ENCODE data around the gene UMOD. TPM values are rescaled to one million over a fixed set of nuclear protein-coding genes. Genes with fewer than 3 reads are reported as not detected.
"Not testable (repeated sequence)": the region's sequence is repeated elsewhere in the genome, so short reads cannot be mapped to it uniquely, and the experiment has no call there.

UMOD gene
- total RNA-seq, 1 donor from 2014 or later = not detected

DNA sequence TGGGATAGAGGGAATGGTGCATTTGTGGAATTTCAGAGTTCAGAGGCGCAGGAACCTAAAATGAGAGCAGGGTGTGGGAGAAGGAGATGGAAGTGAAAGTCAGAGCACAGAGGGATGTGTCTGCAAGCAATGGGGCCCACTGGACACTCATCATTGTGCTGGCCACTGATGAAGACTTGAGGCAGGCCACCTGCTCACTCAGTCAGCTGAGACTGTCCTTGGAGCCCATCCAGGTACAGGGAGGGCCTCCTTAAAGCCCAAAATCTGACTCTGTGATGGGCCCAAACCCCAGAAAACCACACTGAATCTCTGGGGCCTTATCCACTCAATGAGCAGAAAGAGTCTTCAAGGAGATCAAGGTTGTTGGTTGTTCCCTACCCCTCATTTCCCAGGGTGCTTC is 30.8 kb downstream of the UMOD start:
- DNase-seq (ENCODE audit: low read depth) = no peak

GRCh38 chr16:20321051-20321450 is 31.5 kb downstream of the UMOD start:
- not testable (repeated sequence) for DNase-seq (ENCODE audit: low read depth)

GRCh38 chr16:20320592-20320991 is 31.9 kb downstream of the UMOD start:
- no peak for DNase-seq (ENCODE audit: low read depth)

GRCh38 chr16:20320178-20320577 is 32.3 kb downstream of the UMOD start:
- no peak for DNase-seq (ENCODE audit: low read depth)

DNA sequence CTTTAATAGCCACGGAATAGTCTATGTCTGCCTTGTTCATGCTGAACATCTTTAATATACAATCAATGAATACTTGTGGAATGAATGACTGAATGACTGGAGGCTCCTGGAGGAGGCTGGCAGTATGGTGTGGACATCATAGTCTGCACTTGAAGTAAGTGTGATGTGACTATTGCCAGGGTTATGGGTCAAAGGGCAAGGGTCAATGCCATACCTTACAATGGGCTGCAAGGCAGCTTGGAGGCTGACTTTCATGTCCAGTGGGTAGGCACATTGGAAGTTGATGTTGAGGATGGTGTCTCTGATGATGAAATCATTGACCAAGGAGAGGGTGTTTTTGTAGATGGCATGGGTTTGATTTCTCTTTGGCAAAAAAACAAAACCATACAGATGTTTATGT is 33.1 kb downstream of the UMOD start:
- DNase-seq (ENCODE audit: low read depth) = no peak

- no peak for DNase-seq (ENCODE audit: low read depth)
Observed at GRCh38 chr16:20318437-20318836, 34.1 kb downstream of the UMOD start.

- DNase-seq (ENCODE audit: low read depth) = no peak
Observed at GRCh38 chr16:20318006-20318405, 34.5 kb downstream of the UMOD start.

DNA sequence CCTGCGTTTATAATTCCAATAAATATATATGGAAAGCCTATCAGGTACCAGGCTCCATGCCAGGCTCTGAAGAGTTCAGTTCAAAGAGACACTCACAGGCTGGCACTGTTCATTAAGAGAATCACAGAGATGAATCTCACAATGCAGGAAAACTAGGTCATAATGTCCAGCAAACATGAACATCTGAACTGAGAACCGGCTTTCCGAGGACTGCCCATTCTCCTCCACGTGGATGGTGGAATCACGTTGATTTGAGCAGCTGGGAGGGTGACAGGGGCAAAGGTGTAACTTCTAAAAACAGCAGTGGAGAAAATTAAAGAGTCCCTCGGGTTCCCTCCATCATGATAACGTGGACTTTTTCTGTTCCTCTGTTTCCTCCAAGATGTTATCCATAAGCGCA is 35.4 kb downstream of the UMOD start:
- no peak for DNase-seq (ENCODE audit: low read depth)

DNA sequence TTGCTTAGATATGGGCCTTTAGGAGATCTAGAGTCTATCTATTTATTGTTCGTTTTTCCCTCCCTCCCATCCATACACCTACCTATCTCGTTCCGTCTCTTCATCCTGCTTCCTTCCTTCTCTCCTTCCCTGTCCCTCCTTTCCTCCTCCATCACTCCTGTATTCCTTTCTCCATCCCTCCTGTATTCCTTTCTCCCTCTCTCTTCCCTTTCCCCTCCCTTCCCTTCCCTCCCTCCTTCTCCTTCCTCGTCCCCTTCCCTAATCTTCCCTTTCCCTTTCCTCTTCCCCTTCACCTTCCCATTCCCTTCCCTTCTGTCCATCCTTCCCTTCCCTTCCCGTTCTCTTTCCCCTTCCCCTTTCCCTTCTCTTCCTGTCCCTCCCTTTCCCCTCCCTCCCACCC is 35.8 kb downstream of the UMOD start:
- no peak for DNase-seq (ENCODE audit: low read depth)

DNA sequence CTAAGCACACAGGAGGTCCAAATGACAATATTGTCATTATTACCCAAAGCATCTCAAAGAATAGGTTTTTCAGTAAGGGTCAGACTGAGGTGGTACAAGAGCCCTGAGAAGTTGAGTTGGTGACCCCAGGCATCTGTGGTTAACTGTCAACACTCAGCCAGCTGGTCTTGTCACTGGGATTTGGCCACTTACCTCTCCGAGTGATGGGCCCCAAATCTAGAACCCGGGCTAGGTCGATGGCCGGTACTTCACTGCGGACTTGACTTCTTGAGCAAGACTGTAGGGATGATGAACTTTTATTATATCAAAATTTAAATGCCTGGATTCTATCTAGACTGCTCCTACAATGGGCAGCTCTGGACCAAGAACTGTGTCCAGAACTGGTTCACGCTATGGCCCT is 36.8 kb downstream of the UMOD start:
- DNase-seq (ENCODE audit: low read depth) = no peak

DNA sequence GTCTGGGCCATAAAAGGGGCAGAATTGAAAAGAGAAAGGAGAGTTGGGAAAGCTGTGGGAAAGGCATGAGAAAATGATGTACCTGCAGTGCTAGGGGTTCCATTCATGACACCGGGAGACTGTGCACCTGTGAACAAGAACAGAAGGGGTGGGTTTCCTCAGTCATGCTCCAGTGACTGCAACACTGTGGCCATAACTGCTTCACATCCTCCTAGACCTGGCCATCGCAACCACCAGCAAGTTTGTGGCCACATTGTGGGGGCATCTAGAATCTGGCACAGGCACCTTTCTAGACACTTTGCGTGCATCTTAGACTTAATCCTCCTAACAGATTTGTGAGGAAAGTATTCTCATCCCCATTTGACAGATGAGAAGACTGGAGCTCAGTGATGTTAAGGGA is 37.9 kb downstream of the UMOD start:
- no peak for DNase-seq (ENCODE audit: low read depth)

- DNase-seq (ENCODE audit: low read depth) = no peak
Observed at GRCh38 chr16:20313741-20314140, 38.8 kb downstream of the UMOD start.

- not testable (repeated sequence) for DNase-seq (ENCODE audit: low read depth)
Observed at GRCh38 chr16:20312536-20313095, 39.9 kb downstream of the UMOD start.

- no peak for DNase-seq (ENCODE audit: low read depth)
Observed at GRCh38 chr16:20311548-20311947, 41.0 kb downstream of the UMOD start.

- no peak for DNase-seq (ENCODE audit: low read depth)
Observed at GRCh38 chr16:20310421-20311395, 41.8 kb downstream of the UMOD start.

- no peak for DNase-seq (ENCODE audit: low read depth)
Observed at GRCh38 chr16:20309786-20310185, 42.7 kb downstream of the UMOD start.

DNA sequence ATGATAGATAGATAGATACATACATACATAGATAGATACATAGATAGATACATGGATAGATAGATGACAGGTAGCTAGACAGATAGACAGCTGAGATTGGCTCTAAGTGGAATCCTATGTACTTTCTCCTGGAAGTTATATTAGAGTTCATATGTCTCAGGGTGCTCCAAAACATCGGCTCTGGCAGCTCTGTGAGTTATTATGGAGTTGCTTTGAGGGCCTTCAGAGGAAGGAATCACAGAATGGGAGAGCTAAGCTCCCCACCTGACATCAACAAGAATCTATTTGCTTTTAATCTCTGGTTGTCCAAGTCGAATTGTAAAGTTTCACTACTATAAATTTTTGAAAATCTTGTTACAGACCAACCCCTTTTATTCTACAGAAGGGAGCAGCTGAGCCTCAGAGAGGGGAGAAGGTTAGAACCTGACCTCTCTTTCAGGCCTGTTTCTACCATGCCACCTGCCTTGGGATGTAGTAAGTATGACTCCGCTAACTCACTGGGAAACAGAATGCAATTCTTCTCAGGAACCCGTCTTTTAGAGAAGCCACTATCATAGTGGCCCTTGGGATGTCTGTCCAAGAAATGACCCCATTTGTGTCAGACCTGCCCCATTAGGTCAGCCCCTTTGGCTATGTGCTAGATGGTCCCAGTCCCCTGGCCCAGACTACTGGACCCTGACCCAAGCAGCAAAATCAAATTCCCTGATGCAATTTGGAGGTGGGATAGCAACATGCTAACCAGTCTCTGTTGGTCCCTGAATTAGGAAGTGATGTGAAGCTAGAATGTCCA is 43.5 kb downstream of the UMOD start:
- no peak for DNase-seq (ENCODE audit: low read depth)

- DNase-seq (ENCODE audit: low read depth) = no peak
Observed at GRCh38 chr16:20308266-20308665, 44.2 kb downstream of the UMOD start.

- DNase-seq (ENCODE audit: low read depth) = no peak
Observed at GRCh38 chr16:20307791-20308190, 44.7 kb downstream of the UMOD start.

DNA sequence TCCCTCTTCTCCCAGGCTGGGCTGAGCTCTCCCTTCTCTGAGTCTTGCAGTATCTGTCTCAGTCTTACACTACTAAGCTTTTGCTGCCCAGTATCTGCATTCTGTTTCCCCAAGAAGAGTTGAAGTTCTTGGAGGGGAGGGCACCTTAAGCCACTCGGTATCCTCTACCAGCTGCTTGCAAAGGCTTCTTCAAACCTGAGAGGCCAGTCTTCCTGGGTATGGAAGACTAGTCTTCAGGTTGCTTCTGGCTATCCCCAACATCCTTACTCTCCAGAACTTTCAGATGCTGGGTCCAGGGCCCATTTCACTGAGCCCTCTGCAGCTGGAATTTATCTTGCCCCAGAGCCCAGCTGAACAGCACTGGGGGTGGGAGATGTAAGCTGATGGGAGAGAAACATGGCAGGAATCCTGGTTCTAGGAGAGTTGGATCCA is 45.3 kb downstream of the UMOD start:
- no peak for DNase-seq (ENCODE audit: low read depth)

- DNase-seq (ENCODE audit: low read depth) = no peak
Observed at GRCh38 chr16:20306401-20306800, 46.1 kb downstream of the UMOD start.

DNA sequence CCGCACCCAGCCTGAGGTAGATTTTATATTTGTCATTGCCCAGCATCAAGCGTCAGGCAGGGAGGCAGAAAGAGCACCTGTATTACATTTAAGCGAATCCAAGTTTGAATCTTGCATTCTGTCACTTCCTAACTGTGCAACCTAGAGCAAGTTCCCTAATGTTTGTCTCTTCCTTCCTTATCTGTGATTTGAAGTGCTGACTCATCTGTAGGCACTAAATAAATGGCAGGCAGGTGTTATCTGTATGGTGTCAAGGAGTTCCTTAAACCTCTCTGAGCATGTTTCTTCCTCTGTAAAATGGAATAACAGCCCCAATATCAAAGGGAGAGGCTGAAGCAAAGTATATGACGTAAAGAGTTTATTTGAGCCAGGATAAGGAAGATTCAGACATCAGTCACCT is 49.5 kb downstream of the UMOD start:
- no peak for DNase-seq (ENCODE audit: low read depth)

DNA sequence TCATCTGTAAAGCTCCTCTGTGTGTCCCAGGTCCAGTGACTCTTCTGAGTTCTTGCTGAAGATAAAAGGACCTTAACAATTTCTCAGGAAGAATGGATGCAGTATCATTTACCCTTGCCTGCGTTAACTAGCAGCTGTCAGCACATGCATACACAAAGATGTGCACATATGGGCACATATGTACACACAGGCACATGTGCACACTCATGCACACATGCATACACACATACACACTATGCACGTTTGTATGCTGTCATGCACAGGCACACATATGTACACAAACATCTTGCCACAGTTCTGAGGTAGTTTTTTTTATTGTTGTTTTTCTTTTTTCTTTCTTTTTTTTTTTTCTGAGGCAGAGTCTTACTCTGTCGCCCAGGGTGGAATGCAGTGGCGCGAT is 50.1 kb downstream of the UMOD start:
- DNase-seq (ENCODE audit: low read depth) = no peak
